ENCODE data around the gene OR4C45.
"Not testable (repeated sequence)": the region's sequence is repeated elsewhere in the genome, so short reads cannot be mapped to it uniquely, and the experiment has no call there.

Gene OR4C45

GRCh38 chr11:50032574-50032973 lies at the start of gene OR4C45:
Gene OR4C45 (plus strand): TSS chr11:50032874.
- no peak for DNase-seq

GRCh38 chr11:49995565-49995964 lies 37.1 kb upstream of the OR4C45 start:
- no peak for DNase-seq

GRCh38 chr11:50030193-50030592 lies 2.5 kb upstream of the OR4C45 start:
- no peak for DNase-seq

DNA sequence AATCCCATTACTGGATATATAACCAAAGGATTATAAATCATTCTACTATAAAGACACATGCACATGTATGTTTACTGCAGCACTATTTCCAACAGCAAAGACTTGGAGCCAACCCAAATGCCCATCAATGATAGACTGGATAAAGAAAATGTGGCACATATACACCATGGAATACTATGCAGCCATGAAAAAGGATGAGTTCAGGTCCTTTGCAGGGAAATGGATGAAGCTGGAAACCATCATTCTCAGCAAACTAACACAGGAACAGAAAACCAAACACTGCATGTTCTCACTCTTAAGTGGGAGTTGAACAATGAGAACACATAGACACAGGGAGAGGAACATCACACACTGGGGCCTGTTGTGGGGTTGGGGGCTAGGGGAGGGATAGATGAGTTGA lies 3.6 kb downstream of the OR4C45 start:
- not testable (repeated sequence) for DNase-seq

GRCh38 chr11:50037251-50037650 lies 4.6 kb downstream of the OR4C45 start:
- DNase-seq, result no peak

GRCh38 chr11:50044647-50045046 lies 12.0 kb downstream of the OR4C45 start:
- no peak for DNase-seq

GRCh38 chr11:50063056-50063455 lies 30.4 kb downstream of the OR4C45 start:
- DNase-seq, result not testable (repeated sequence)

- DNase-seq, result no peak
Measured at GRCh38 chr11:50070389-50070788, 37.7 kb downstream of the OR4C45 start.

GRCh38 chr11:50071584-50072225 lies 39.0 kb downstream of the OR4C45 start:
- no peak for DNase-seq

DNA sequence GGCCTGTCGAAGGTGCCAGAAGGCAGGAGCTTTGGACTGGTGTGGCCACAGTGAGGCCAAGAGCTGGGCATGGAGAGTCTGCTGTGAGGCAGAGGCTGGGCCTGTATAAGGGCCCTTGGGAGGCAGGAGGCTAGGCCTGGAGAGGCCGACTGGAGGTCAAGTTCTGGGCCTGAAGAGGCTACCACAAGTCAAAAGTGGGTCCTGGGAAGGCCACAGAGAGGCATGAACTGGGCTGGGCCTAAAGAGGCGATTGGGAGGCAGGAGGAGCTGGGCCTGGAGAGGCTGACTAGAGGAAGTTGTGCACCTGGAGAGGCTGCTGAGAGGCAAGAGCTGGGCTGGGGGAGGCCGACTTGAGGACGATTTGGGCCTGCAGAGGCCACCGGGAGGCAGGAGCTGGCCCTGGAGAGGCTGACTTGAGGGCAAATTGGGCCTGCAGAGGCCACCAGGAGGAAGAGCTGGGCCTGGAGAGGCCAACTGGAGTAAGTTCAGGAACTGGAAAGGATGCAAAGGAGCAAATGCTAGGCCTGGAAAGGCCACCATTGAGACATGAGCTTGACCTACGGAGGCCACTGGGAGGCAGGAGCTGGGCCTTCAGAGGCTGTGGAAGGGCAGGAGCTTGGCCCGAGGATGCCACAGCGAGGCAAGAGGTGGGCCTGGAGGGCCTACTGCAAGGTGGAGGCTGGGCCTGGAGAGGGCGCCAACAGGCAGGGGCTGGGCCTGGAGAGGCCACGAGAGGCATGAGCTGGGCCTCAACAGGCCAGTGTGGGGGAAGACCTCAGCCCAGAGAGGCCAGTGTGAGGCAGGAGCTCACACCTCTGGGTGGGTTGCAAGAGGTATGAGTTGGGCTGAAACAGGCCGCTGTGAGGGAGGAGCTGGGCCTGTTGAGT lies 39.8 kb downstream of the OR4C45 start:
- no peak for DNase-seq

- no peak for DNase-seq
Measured at GRCh38 chr11:50073113-50074105, 40.7 kb downstream of the OR4C45 start.

DNA sequence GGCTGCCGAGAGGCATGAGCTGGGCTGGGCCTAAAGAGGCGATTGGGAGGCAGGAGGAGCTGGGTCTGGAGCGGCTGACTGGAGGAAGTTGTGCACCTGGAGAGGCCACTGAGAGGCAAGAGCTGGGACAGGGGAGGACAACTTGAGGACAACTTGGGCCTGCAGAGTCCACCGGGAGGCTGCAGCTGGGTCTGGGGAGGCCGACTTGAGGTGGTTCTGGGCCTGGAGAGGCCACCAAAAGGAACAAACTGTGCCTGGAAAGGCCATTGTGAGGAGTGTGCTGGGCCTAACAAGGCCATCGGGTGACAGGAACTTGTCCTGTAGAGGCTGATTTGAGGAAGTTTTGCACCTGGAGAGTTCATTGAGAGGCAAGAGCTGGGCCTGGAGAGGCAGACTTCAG lies 41.5 kb downstream of the OR4C45 start:
- no peak for DNase-seq

GRCh38 chr11:50075856-50076255 lies 43.2 kb downstream of the OR4C45 start:
- no peak for DNase-seq

GRCh38 chr11:50077526-50077925 lies 44.9 kb downstream of the OR4C45 start:
- DNase-seq, result no peak

DNA sequence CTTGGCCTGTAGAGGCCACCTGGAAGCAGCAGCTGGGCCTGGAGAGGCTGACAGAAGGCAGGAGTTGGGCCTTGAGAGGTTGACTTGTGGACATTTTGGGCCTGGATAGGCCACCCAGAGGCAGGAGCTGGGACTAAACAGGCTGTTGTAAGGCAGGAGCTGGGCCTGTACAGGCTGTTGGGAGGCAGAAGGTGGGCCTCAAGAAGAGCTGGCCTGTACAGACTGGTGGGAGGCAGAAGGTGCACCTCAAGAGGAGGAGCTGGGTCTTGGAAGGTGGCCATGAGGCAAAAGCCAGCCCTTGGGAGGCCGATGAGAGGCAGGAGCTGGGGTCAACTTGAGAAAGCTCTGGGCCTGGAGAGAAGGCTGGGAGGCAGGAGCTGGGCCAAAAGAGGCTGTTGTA lies 45.3 kb downstream of the OR4C45 start:
- no peak for DNase-seq

- not testable (repeated sequence) for DNase-seq
Measured at GRCh38 chr11:50078946-50079345, 46.3 kb downstream of the OR4C45 start.

DNA sequence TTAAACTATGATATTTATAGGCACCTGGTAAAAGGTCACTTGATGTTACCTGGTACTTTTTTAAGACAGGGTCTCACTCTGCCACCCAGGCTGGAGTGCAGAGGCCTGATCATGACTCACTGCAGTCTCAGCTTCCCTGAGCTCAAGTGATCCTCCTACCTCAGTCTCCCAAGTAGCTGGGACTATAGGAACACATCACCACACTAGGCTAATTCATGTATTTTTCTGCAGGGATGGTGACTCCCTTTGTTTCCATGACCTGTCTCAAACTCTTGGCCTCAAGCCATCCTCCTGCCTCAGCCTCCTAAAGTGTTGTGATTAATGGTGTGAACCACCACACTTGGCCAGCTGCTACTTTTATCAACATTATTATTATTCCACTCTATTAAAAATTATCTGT lies 47.6 kb downstream of the OR4C45 start:
- no peak for DNase-seq
